HG03565 (cell line): ENCODE measurements around the gene NOS3.

Source experiments
- ATAC-seq: cut with Tn5 transposase; IDR thresholded peaks from one replicate; pipeline ENCODE4 v1.9.1; 2021; ENCODE audit warnings: mild to moderate bottlenecking, moderate library complexity; ENCODE audit not compliant: unreplicated experiment

The NOS3 gene

GRCh38 chr7:151053751-151054150 is 62.9 kb downstream of the NOS3 start:
- ATAC-seq, result no peak

GRCh38 chr7:151056283-151056665 is 65.5 kb downstream of the NOS3 start:
- ATAC-seq, result no peak

- ATAC-seq, result no peak
Observed at GRCh38 chr7:151056666-151057505, 66.1 kb downstream of the NOS3 start.

- peak; percentile 0 for ATAC-seq
Observed at GRCh38 chr7:151057506-151057988, 66.7 kb downstream of the NOS3 start, which contains the start of gene CDK5. Gene CDK5 (minus strand): TSS chr7:151057897. CDS start chr7:151057848, 49 bp downstream.

- ATAC-seq, result peak; percentile 82
Observed at GRCh38 chr7:151057989-151058780, 67.4 kb downstream of the NOS3 start.

GRCh38 chr7:151058781-151059366 is 68.1 kb downstream of the NOS3 start:
- ATAC-seq, result no peak

- ATAC-seq, result no peak
Observed at GRCh38 chr7:151059367-151060112, 68.7 kb downstream of the NOS3 start, which contains the start of gene SLC4A2. Gene SLC4A2 (plus strand): TSS chr7:151059589. CDS start chr7:151061988, 2,399 bp downstream.

- no peak for ATAC-seq
Observed at GRCh38 chr7:151060113-151060415, 69.2 kb downstream of the NOS3 start.

- no peak for ATAC-seq
Observed at GRCh38 chr7:151060416-151061212, 69.8 kb downstream of the NOS3 start.

GRCh38 chr7:151061213-151062110 is 70.6 kb downstream of the NOS3 start:
- no peak for ATAC-seq

- no peak for ATAC-seq
Observed at GRCh38 chr7:151062111-151062398, 71.2 kb downstream of the NOS3 start.

GRCh38 chr7:151062399-151063211 is 71.8 kb downstream of the NOS3 start:
- ATAC-seq, result no peak

GRCh38 chr7:151063212-151063561 is 72.4 kb downstream of the NOS3 start:
- ATAC-seq, result no peak
